Neural cell (in vitro differentiated cells): ENCODE measurements around the gene IP6K1.

Experiments used
- CTCF ChIP-seq: fragments of 450-650 bp; IDR thresholded peaks from 2 replicates; pipeline ENCODE4 v1.5.1; 2014; ENCODE audit warnings: antibody characterized with exemption, mild to moderate bottlenecking, moderate library complexity; ENCODE audit not compliant: poor library complexity, severe bottlenecking
- POLR2AphosphoS5 ChIP-seq: IDR thresholded peaks from 2 replicates; pipeline ENCODE4 v1.6.1; 2012
- RAD21 ChIP-seq: fragments of 450-650 bp; conservative IDR thresholded peaks from 2 replicates; pipeline ENCODE4 v1.6.1; 2014; ENCODE audit warnings: antibody characterized with exemption, mild to moderate bottlenecking, moderate library complexity
- SMC3 ChIP-seq: fragments of 450-650 bp; conservative IDR thresholded peaks from 2 replicates; pipeline ENCODE4 v1.6.1; 2014; ENCODE audit warnings: antibody characterized with exemption, mild to moderate bottlenecking, moderate library complexity; ENCODE audit not compliant: poor library complexity

GRCh38 chr3:49727924-49728361 is 58.4 kb downstream of the IP6K1 start:
- TF ChIP-seq SMC3 (no peak), CTCF (no peak), RAD21 (no peak), POLR2AphosphoS5 (no peak)
